H1 (cell line): ENCODE results near the gene SNCAIP. TPM values are rescaled to one million over a fixed set of nuclear protein-coding genes. Genes with fewer than 3 reads are reported as not detected.

Experiments
- CTCF ChIA-PET: fragments of 300-600 bp; sonication (Branson Sonifier 250); formaldehyde crosslinking; loops from one replicate; lab custom pipeline; 2021; ENCODE audit not compliant: partially characterized antibody; lab: Charles Lee
- POLR2A ChIA-PET: fragments of 300-600 bp; sonication (Branson Sonifier 250); formaldehyde crosslinking; loops from one replicate; lab custom pipeline; 2021; ENCODE audit warnings: inconsistent platforms; ENCODE audit not compliant: partially characterized antibody; lab: Charles Lee
- DNase-seq, 2 experiments: peaks; one replicate each; pipeline versions ENCODE4 v3.0.0 to v3.0.0-alpha.2; 2010 to 2022; ENCODE audit warnings: low spot score in 2 of 2, low read depth in 1 of 2, mixed read lengths in 1 of 2
- FAIRE-seq: peaks from 2 replicates; lab custom pipeline; 2011; peaks lifted over from hg19 to GRCh38; lab: Jason Lieb, UNC
- H2AFZ ChIP-seq: 2 replicates; pipeline ENCODE4 v1.8.1; 2012; ENCODE audit warnings: low read length, inconsistent platforms
- H2AK5ac ChIP-seq: 2 replicates; pipeline ENCODE4 v1.6.1; 2013; ENCODE audit warnings: low read depth, low read length
- H2BK120ac ChIP-seq: replicated peaks from 2 replicates; pipeline ENCODE3; 2013; ENCODE audit warnings: low read depth, low read length, inconsistent platforms
- H2BK12ac ChIP-seq: 2 replicates; pipeline ENCODE4 v1.6.1; 2013; ENCODE audit warnings: low read depth, low read length
- H2BK15ac ChIP-seq: 2 replicates; pipeline ENCODE4 v1.6.1; 2013; ENCODE audit warnings: low read length
- H2BK20ac ChIP-seq: 2 replicates; pipeline ENCODE4 v1.6.1; 2013; ENCODE audit warnings: low read length
- H2BK5ac ChIP-seq: 2 replicates; pipeline ENCODE4 v1.6.1; 2013; ENCODE audit warnings: low read depth, low read length
- H3K14ac ChIP-seq: 2 replicates; pipeline ENCODE4 v1.6.1; 2013; ENCODE audit warnings: inconsistent platforms; ENCODE audit not compliant: insufficient read length
- H3K18ac ChIP-seq: 2 replicates; pipeline ENCODE4 v1.6.1; 2013; ENCODE audit warnings: low read length; ENCODE audit errors: extremely low read depth
- H3K23ac ChIP-seq: 2 replicates; pipeline ENCODE4 v1.6.1; 2013; ENCODE audit warnings: inconsistent platforms; ENCODE audit not compliant: insufficient read length
- H3K23me2 ChIP-seq: 2 replicates; pipeline ENCODE4 v1.6.1; 2013; ENCODE audit warnings: low read depth, low read length
- H3K27ac ChIP-seq: 2 replicates; pipeline ENCODE4 v1.6.1; 2011; ENCODE audit warnings: low read depth, low read length, inconsistent platforms
- H3K27me3 ChIP-seq, 4 experiments: replicated peaks in 1 of 4; 1 replicate in 1 of 4; 2 replicates in 3 of 4; pipeline versions ENCODE4 v1.6.1 to v1.8.1; 2011 to 2013; ENCODE audit warnings: low read length in 3 of 4, mild to moderate bottlenecking in 3 of 4, inconsistent platforms in 2 of 4, mixed read lengths in 2 of 4, moderate library complexity in 1 of 4; ENCODE audit not compliant: control insufficient read depth in 3 of 4, insufficient read depth in 3 of 4; ENCODE audit errors: extremely low read depth in 1 of 4
- H3K36me3 ChIP-seq, 4 experiments: 2 replicates each; pipeline versions ENCODE4 v1.6.1 to v1.8.1; 2011 to 2013; ENCODE audit warnings: mild to moderate bottlenecking in 4 of 4, low read length in 3 of 4, moderate library complexity in 2 of 4, control low read depth in 1 of 4, inconsistent platforms in 1 of 4; ENCODE audit not compliant: insufficient read depth in 4 of 4, control insufficient read depth in 2 of 4
- H3K4ac ChIP-seq: replicated peaks from 2 replicates; pipeline ENCODE3; 2013; ENCODE audit warnings: low read length, low read depth, mixed read lengths, inconsistent platforms; ENCODE audit not compliant: insufficient read length
- H3K4me1 ChIP-seq, 4 experiments: replicated peaks in 1 of 4; 1 replicate in 1 of 4; 2 replicates in 3 of 4; pipeline versions ENCODE4 v1.6.1 to v1.8.1; 2011 to 2013; ENCODE audit warnings: low read length in 3 of 4, inconsistent platforms in 2 of 4, mixed read lengths in 1 of 4; ENCODE audit not compliant: insufficient read depth in 4 of 4, control insufficient read depth in 3 of 4
- H3K4me2 ChIP-seq, 2 experiments: 2 replicates each; pipeline versions ENCODE4 v1.6.1 to v1.8.1; 2011 to 2013; ENCODE audit warnings: low read depth in 2 of 2, low read length in 2 of 2, control low read depth in 1 of 2, inconsistent platforms in 1 of 2, mild to moderate bottlenecking in 1 of 2; ENCODE audit not compliant: insufficient read depth in 1 of 2
- H3K4me3 ChIP-seq, 4 experiments: fragments of 200-600, 300-600 bp in 1 of 4; sonication (generic), shearing (Covaris generic), sonication (Bioruptor Twin) in 1 of 4; 2 replicates each; pipeline versions ENCODE4 v1.5.1 to v1.8.1; 2011 to 2016; ENCODE audit warnings: low read length in 4 of 4, low read depth in 3 of 4, control low read depth in 2 of 4, inconsistent platforms in 2 of 4, mild to moderate bottlenecking in 2 of 4, mixed read lengths in 1 of 4, moderate library complexity in 1 of 4; ENCODE audit not compliant: insufficient read depth in 2 of 4; ENCODE audit errors: extremely low read depth in 1 of 4
- H3K56ac ChIP-seq: replicated peaks from 2 replicates; pipeline ENCODE3; 2013; ENCODE audit warnings: low read depth, mild to moderate bottlenecking, mixed read lengths, low read length, inconsistent platforms; ENCODE audit not compliant: insufficient read length
- H3K79me1 ChIP-seq: 2 replicates; pipeline ENCODE4 v1.6.1; 2013; ENCODE audit warnings: low read depth, low read length, control low read depth
- H3K79me2 ChIP-seq, 2 experiments: 2 replicates each; pipeline versions ENCODE4 v1.6.1 to v1.8.1; 2012 to 2013; ENCODE audit warnings: low read length in 2 of 2, mild to moderate bottlenecking in 2 of 2, inconsistent platforms in 1 of 2; ENCODE audit not compliant: insufficient read depth in 2 of 2, control insufficient read depth in 1 of 2
- H3K9ac ChIP-seq, 4 experiments: replicated peaks in 1 of 4; 1 replicate in 1 of 4; 2 replicates in 3 of 4; pipeline versions ENCODE4 v1.6.1 to v1.8.1; 2011 to 2013; ENCODE audit warnings: low read depth in 3 of 4, low read length in 3 of 4, control low read depth in 2 of 4, mild to moderate bottlenecking in 2 of 4, moderate library complexity in 2 of 4, inconsistent platforms in 1 of 4; ENCODE audit errors: extremely low read depth in 1 of 4
- H3K9me3 ChIP-seq, 2 experiments: 2 replicates each; pipeline versions ENCODE4 v1.6.1 to v1.8.1; 2012 to 2013; ENCODE audit warnings: mild to moderate bottlenecking in 2 of 2, moderate library complexity in 2 of 2, control low read depth in 1 of 2, inconsistent platforms in 1 of 2, low read depth in 1 of 2, low read length in 1 of 2, mixed read lengths in 1 of 2; ENCODE audit not compliant: insufficient read depth in 2 of 2
- H4K20me1 ChIP-seq, 2 experiments: replicated peaks in 1 of 2; 2 replicates each; pipeline versions ENCODE3 to v1.8.1; 2011 to 2013; ENCODE audit warnings: inconsistent platforms in 2 of 2, low read length in 2 of 2, mild to moderate bottlenecking in 1 of 2; ENCODE audit not compliant: insufficient read depth in 2 of 2, control insufficient read depth in 1 of 2
- H4K5ac ChIP-seq: 2 replicates; pipeline ENCODE4 v1.6.1; 2013; ENCODE audit warnings: low read length, low read depth, mixed read lengths, inconsistent platforms; ENCODE audit not compliant: insufficient read length
- H4K8ac ChIP-seq: 2 replicates; pipeline ENCODE4 v1.8.0; 2013; ENCODE audit warnings: mild to moderate bottlenecking, moderate library complexity, low read length, inconsistent platforms; ENCODE audit not compliant: insufficient read depth; ENCODE audit errors: extremely low read depth
- H4K91ac ChIP-seq: replicated peaks from 2 replicates; pipeline ENCODE3; 2013; ENCODE audit warnings: low read length, mixed read lengths, inconsistent platforms; ENCODE audit not compliant: insufficient read length
- CHD2 ChIP-seq: IDR thresholded peaks from 2 replicates; pipeline ENCODE4 v1.6.1; 2012; ENCODE audit warnings: low read length, improper control_type of control experiment
- WGBS, 2 experiments: shearing (Covaris generic) in 1 of 2; methylation state at CpG; one replicate each; pipeline versions ENCODE4 v1.1.6 to v1.1.7; 2013 to 2015; ENCODE audit warnings: low lambda C conversion rate in 2 of 2, mixed read lengths in 2 of 2, inconsistent platforms in 1 of 2, low coverage in 1 of 2, missing lambda C conversion rate in 1 of 2; ENCODE audit not compliant: insufficient replicate concordance in 2 of 2, insufficient coverage in 1 of 2, insufficient read length in 1 of 2; ENCODE audit errors: extremely low coverage in 1 of 2, missing lambda C conversion rate in 1 of 2; 5-methylcytosine and 5-hydroxymethylcytosine counted together
- polyA plus RNA-seq, 7 experiments: library from polyadenylated mRNA; depleted of rRNA in 3 of 7; stranded (reverse) in 5 of 7; unstranded in 2 of 7; fragments of >200 nt in 5 of 7; fragments of 200-250 nt in 2 of 7; gene quantifications; 1 replicate in 5 of 7; 2 replicates in 1 of 7; 4 replicates in 1 of 7; pipeline versions ENCODE4 v1.2.1 to v1.2.3, GENCODE V29; 2011 to 2013; ENCODE audit warnings: missing spikeins in 2 of 7, mixed read lengths in 2 of 7
- total RNA-seq: library from RNA; stranded (reverse); fragmentation: NEBNext Ultra II Directional; extraction: Animal tissue kit (Norgen Biotek cat#: 25700); gene quantifications from 2 replicates; pipeline ENCODE4 v1.2.1, GENCODE V29; 2021

SNCAIP gene
- total and polyA plus RNA-seq, 2 of the 8 experiments (the other 6 are each of a cell fraction or from before 2014, with no cell fraction given), result 3.9 to 9.0 TPM

GRCh38 chr5:122366501-122366900 is 54.5 kb downstream of the SNCAIP start:
- Histone ChIP-seq H3K27ac (no peak overlapping the region), H3K9me3 (no peaks in the 10 kb centered on the region), H4K5ac (no peak overlapping the region), H2AK5ac (peak overlapping the region; percentile 91; the same call in 1 of the 2 replicates), H3K27me3 (no peaks in the 10 kb centered on the region), H3K4ac (no peak overlapping the region), H3K79me2 (no peaks in the 10 kb centered on the region), H3K56ac (no peak overlapping the region), H3K4me3 (no peak overlapping the region), H3K23me2 (no peaks in the 10 kb centered on the region), H4K8ac (no peak overlapping the region), H2BK15ac (no peak overlapping the region), H4K91ac (no peak overlapping the region), H2AFZ (no peak overlapping the region), H3K4me2 (no peak overlapping the region), H2BK12ac (no peak overlapping the region), H2BK20ac (peak overlapping the region; percentile 18; the same call in 1 of the 2 replicates), H3K9ac (no peak overlapping the region), H3K23ac (no peak overlapping the region)
- 96% methylated on average over 3 of the region's 3 CpGs; no CpG with 5 or more reads in 1 of the 2 experiments for WGBS, 2 experiments
- POLR2A ChIA-PET, result no interaction called here
- no peak for DNase-seq
- CTCF ChIA-PET, result no interaction called here
- FAIRE-seq, result no peak
- TF ChIP-seq CHD2, result no peak
- TF ChIP-seq, all 59 proteins: peak for 0
- Histone ChIP-seq H3K14ac (no peak overlapping the region), H4K20me1 (no peaks in the 10 kb centered on the region), H2BK5ac (no peak overlapping the region), H3K79me1 (no peaks in the 10 kb centered on the region), H3K18ac (no peak overlapping the region), H3K4me1 (peaks cover 2 to 15% (median 5%) of the 10 kb centered on the region in 4 experiments; a peak in 5 of 7 replicates), H3K36me3 (no peaks in the 10 kb centered on the region), H2BK120ac (no peak overlapping the region)
